GM12878 (cell line): ENCODE results near the gene ZBTB38. TPM values are rescaled to one million over a fixed set of nuclear protein-coding genes. Genes with fewer than 3 reads are reported as not detected.
A peak's percentile ranks its signal among the peaks of the same experiment; 100 is the strongest.

ENCODE experiments used
- BCL11A ChIP-seq: IDR thresholded peaks from 2 replicates; pipeline ENCODE4 v1.6.1; 2011; ENCODE audit warnings: low read depth, low read length
- CBFB ChIP-seq: IDR thresholded peaks from 2 replicates; pipeline ENCODE4 v1.6.1; 2016; ENCODE audit warnings: antibody characterized with exemption, low read depth
- CHD2 ChIP-seq: IDR thresholded peaks from 2 replicates; pipeline ENCODE4 v1.6.1; 2011; ENCODE audit warnings: low read depth, low read length, improper control_type of control experiment, borderline replicate concordance
- CREB1 ChIP-seq: IDR thresholded peaks from 2 replicates; pipeline ENCODE4 v1.6.1; 2012; ENCODE audit warnings: low read depth, mild to moderate bottlenecking, inconsistent platforms
- EED ChIP-seq: sonication (generic); IDR thresholded peaks from 2 replicates; pipeline ENCODE4 v1.6.1; 2016; ENCODE audit warnings: antibody characterized with exemption, low read depth
- HDGF ChIP-seq: fragments of 450-650 bp; IDR thresholded peaks from 2 replicates; pipeline ENCODE4 v1.6.1; 2016; ENCODE audit warnings: antibody characterized with exemption
- IKZF2 ChIP-seq, 2 experiments: fragments of 450-650 bp; IDR thresholded peaks; 2 replicates each; pipeline ENCODE4 v1.6.1; 2017; ENCODE audit warnings: mild to moderate bottlenecking in 2 of 2, moderate library complexity in 2 of 2
- JUND ChIP-seq: IDR thresholded peaks from 2 replicates; pipeline ENCODE4 v1.6.1; 2012; ENCODE audit warnings: low read depth, mild to moderate bottlenecking, low read length, improper control_type of control experiment, moderate library complexity
- MAX ChIP-seq: IDR thresholded peaks from 2 replicates; pipeline ENCODE4 v1.6.1; 2012; ENCODE audit warnings: low read depth, low read length, improper control_type of control experiment
- MYC ChIP-seq: IDR thresholded peaks from 2 replicates; pipeline ENCODE4 v1.6.1; 2011; ENCODE audit warnings: mild to moderate bottlenecking, low read length, moderate library complexity, inconsistent platforms; ENCODE audit not compliant: insufficient read depth, insufficient replicate concordance, insufficient read length, severe bottlenecking
- NBN ChIP-seq: fragments of 450-650 bp; IDR thresholded peaks from 2 replicates; pipeline ENCODE4 v1.6.1; 2016
- NFYB ChIP-seq: IDR thresholded peaks from 2 replicates; pipeline ENCODE4 v1.6.1; 2011; ENCODE audit warnings: low read depth, mild to moderate bottlenecking, low read length, improper control_type of control experiment, moderate library complexity; ENCODE audit not compliant: insufficient read depth
- PKNOX1 ChIP-seq: fragments of 450-650 bp; IDR thresholded peaks from 2 replicates; pipeline ENCODE4 v1.6.1; 2016; ENCODE audit warnings: mild to moderate bottlenecking
- RELB ChIP-seq: fragments of 450-650 bp; IDR thresholded peaks from 2 replicates; pipeline ENCODE4 v1.6.1; 2017; ENCODE audit warnings: low read depth, mild to moderate bottlenecking, moderate library complexity
- SKIL ChIP-seq: fragments of 450-650 bp; IDR thresholded peaks from 2 replicates; pipeline ENCODE4 v1.6.1; 2017; ENCODE audit warnings: mild to moderate bottlenecking, low read depth, inconsistent platforms; ENCODE audit not compliant: poor library complexity, severe bottlenecking
- SMAD1 ChIP-seq: fragments of 450-650 bp; IDR thresholded peaks from 2 replicates; pipeline ENCODE4 v1.6.1; 2018; ENCODE audit warnings: mild to moderate bottlenecking, low read depth; ENCODE audit not compliant: partially characterized antibody
- SMAD5 ChIP-seq: IDR thresholded peaks from 2 replicates; pipeline ENCODE4 v1.6.1; 2016; ENCODE audit warnings: antibody characterized with exemption, low read depth
- SP1 ChIP-seq: IDR thresholded peaks from one replicate; pipeline ENCODE4 v1.6.1; 2011; ENCODE audit warnings: low read depth, low read length
- ZNF687 ChIP-seq: fragments of 450-650 bp; IDR thresholded peaks from 2 replicates; pipeline ENCODE4 v1.6.1; 2017; ENCODE audit warnings: mild to moderate bottlenecking, moderate library complexity
- ZZZ3 ChIP-seq: IDR thresholded peaks from 2 replicates; pipeline ENCODE4 v1.6.1; 2011; ENCODE audit warnings: low read depth; ENCODE audit not compliant: control insufficient read depth, insufficient read length
- polyA plus RNA-seq, 11 experiments: library from polyadenylated mRNA; depleted of rRNA in 4 of 11; unstranded in 6 of 11; stranded (reverse) in 5 of 11; fragments of >200 nt; fragmentation: Nextera tagmentation in 4 of 11; fragmentation: Illumina TruSeq in 1 of 11; extraction: Ambion mirVana in 4 of 11; extraction: Trizol in 1 of 11; gene quantifications; 1 replicate in 1 of 11; 2 replicates in 10 of 11; pipeline versions ENCODE4 v1.2.1 to v1.2.3, GENCODE V29; 2011 to 2016; ENCODE audit warnings: inconsistent platforms in 2 of 11, missing spikeins in 2 of 11, low read depth in 1 of 11
- total RNA-seq, 4 experiments: library from RNA; depleted of rRNA in 3 of 4; stranded (reverse); fragments of >200 nt in 3 of 4; fragmentation: Illumina TruSeq in 1 of 4; extraction: Trizol in 1 of 4; gene quantifications; 2 replicates each; pipeline versions ENCODE4 v1.2.1 to v1.2.3, GENCODE V29; 2013 to 2021

Gene ZBTB38
- total and polyA plus RNA-seq, 10 of the 15 experiments (the other 5 are each of a cell fraction or from before 2014, with no cell fraction given), result 34.2 to 115 (median 88.6) TPM

- TF ChIP-seq ZNF687 (peak; percentile 80; the same call in 1 of the 2 replicates), NBN (peak; percentile 94), ZZZ3 (no peak), JUND (peak; percentile 50; the same call in 1 of the 2 replicates), MYC (no peak), EED (peak; percentile 81), CREB1 (peak; percentile 56; the same call in 1 of the 2 replicates), SP1 (peak; percentile 47), SKIL (peak; percentile 65), BCL11A (peak; percentile 55), HDGF (peak; percentile 93), SMAD1 (peak; percentile 48), PKNOX1 (no peak), RELB (peak; percentile 93), CHD2 (peak; percentile 59; the same call in 1 of the 2 replicates), NFYB (no peak), MAX (no peak), IKZF2 (IDR thresholded peaks at IDR 0.05) (peak; percentile 88 to 92; a peak in 3 of 4 replicates), SMAD5 (no peak), CBFB (no peak)
Observed at GRCh38 chr3:141328286-141329166, 39.8 kb upstream of the ZBTB38 start (continued).
